Measurements from ENCODE around the gene WDTC1.

WDTC1 gene

GRCh38 chr1:27314169-27314568 is 79.7 kb downstream of the WDTC1 start:
- H3K4me3 ChIP-seq (ENCODE audit: control insufficient read depth, low read depth, low read length), result no peak overlapping the region
- TF ChIP-seq, protein P1, sequence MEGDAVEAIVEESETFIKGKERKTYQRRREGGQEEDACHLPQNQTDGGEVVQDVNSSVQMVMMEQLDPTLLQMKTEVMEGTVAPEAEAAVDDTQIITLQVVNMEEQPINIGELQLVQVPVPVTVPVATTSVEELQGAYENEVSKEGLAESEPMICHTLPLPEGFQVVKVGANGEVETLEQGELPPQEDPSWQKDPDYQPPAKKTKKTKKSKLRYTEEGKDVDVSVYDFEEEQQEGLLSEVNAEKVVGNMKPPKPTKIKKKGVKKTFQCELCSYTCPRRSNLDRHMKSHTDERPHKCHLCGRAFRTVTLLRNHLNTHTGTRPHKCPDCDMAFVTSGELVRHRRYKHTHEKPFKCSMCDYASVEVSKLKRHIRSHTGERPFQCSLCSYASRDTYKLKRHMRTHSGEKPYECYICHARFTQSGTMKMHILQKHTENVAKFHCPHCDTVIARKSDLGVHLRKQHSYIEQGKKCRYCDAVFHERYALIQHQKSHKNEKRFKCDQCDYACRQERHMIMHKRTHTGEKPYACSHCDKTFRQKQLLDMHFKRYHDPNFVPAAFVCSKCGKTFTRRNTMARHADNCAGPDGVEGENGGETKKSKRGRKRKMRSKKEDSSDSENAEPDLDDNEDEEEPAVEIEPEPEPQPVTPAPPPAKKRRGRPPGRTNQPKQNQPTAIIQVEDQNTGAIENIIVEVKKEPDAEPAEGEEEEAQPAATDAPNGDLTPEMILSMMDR (IDR thresholded peaks at IDR 0.05; ENCODE audit: control insufficient read depth, insufficient read depth, low read depth, low read length, missing control alignments), result no peak

DNA sequence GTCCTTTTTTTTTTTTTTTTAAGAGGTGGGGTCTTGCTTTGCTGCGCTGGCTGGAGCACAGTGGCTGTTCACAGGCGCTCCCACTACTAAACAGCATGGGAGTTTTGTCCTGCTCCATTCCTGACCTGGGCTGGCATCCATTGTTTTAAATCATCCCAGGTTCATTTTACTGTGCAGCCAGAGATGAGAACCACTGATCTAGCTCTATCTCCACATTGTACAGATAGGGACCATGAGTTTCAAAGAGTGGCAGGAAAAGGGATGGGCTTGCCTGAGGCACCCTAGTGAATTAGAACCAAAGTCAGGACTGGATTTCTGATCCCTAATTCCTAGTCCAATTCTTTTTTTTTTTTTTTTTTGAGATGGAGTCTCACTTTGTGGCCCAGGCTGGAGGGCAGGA is 80.3 kb downstream of the WDTC1 start:
- H3K4me3 ChIP-seq (ENCODE audit: control insufficient read depth, low read depth, low read length), result no peak overlapping the region
- no peak for DNase-seq (ENCODE audit: low read depth)
- TF ChIP-seq, protein P1 (IDR thresholded peaks at IDR 0.05; ENCODE audit: control insufficient read depth, insufficient read depth, low read depth, low read length, missing control alignments), result no peak

More at GRCh38 chr1:27314169-27314568, 79.7 kb downstream of the WDTC1 start:
- no peak for DNase-seq (ENCODE audit: low read depth)

DNA sequence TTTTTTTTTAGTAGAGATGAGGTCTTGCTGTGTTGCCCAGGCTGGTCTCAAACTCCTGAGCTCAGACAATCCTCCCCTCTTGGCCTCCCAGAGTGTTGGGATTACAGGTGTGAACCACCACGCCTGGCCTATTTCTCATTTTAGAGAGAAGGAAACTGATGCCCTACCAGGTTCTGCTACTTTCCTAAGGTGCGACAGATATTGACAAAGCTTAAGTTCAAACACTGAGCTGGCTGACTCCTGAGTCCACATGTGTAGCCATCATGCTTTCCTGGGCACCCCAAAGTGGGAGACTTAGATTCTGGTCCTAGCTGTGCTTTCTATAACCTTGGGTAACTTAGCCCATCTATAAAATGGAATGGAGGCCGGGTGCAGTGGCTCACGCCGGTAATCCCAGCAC is 82.4 kb downstream of the WDTC1 start:
- no peak for DNase-seq (ENCODE audit: low read depth)
- no peak overlapping the region for H3K4me3 ChIP-seq (ENCODE audit: control insufficient read depth, low read depth, low read length)
- TF ChIP-seq, protein P1 (IDR thresholded peaks at IDR 0.05; ENCODE audit: control insufficient read depth, insufficient read depth, low read depth, low read length, missing control alignments), result no peak

DNA sequence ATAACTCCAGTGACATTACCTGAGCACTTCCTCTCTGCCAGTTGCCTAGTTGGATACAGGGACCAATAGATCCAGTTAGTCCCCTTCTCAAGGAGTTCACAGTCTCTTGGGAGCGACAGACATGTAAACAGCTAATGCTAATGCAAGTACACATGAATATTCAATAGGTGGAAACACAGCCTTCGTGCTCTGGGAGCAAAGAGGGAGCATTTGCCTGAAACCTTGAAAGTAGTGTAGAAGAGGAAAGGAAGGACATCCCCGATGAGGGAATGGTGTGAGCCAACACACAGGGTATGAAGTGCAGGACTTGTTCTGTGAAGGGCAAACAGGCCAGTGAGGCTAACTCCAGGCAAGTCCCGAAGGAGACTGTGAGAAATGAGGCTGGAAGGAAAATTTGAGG is 83.7 kb downstream of the WDTC1 start:
- DNase-seq (ENCODE audit: low read depth), result no peak
- H3K4me3 ChIP-seq (ENCODE audit: control insufficient read depth, low read depth, low read length), result no peak overlapping the region
- TF ChIP-seq, protein P1 (IDR thresholded peaks at IDR 0.05; ENCODE audit: control insufficient read depth, insufficient read depth, low read depth, low read length, missing control alignments), result no peak

GRCh38 chr1:27318596-27318995 is 84.2 kb downstream of the WDTC1 start:
- DNase-seq (ENCODE audit: low read depth), result no peak
- no peak overlapping the region for H3K4me3 ChIP-seq (ENCODE audit: control insufficient read depth, low read depth, low read length)
- TF ChIP-seq, protein P1 (IDR thresholded peaks at IDR 0.05; ENCODE audit: control insufficient read depth, insufficient read depth, low read depth, low read length, missing control alignments), result no peak

- peak within 1 kb of the TSS; percentile 99 for H3K4me3 ChIP-seq (ENCODE audit: control insufficient read depth, low read depth, low read length)
- TF ChIP-seq, protein P1 (IDR thresholded peaks at IDR 0.05; ENCODE audit: control insufficient read depth, insufficient read depth, low read depth, low read length, missing control alignments), result peak; percentile 7
- peak; percentile 75 for DNase-seq (ENCODE audit: low read depth)
Observed at GRCh38 chr1:27321813-27322568, 87.6 kb downstream of the WDTC1 start, which contains the start of gene TMEM222. Gene TMEM222, plus strand, starts transcription at chr1:27322163. Its CDS starts 35 bp downstream, at chr1:27322198.
